Natural killer cell (primary cell): ENCODE measurements around the gene CASP9. TPM values are rescaled to one million over a fixed set of nuclear protein-coding genes. Genes with fewer than 3 reads are reported as not detected.

Experiments
- ATAC-seq, 3 donors: fragments of 150-1000 bp in 2 of 3; fragments of 200-7000 bp in 1 of 3; cut with Tn5 transposase; 1 replicate in 1 of 3; 2 replicates in 2 of 3; pipeline ENCODE4 v1.10.0; 2021; ENCODE audit warnings: mild to moderate bottlenecking in 2 of 3, moderate library complexity in 2 of 3
- DNase-seq, 2 donors: peaks; one replicate each; pipeline versions ENCODE4 v3.0.0 to v3.0.0-alpha.2; 2013 to 2021; ENCODE audit warnings: mixed read lengths in 1 of 2
- H3K27ac ChIP-seq: one replicate; pipeline ENCODE4 v1.5.1; 2013; ENCODE audit warnings: mild to moderate bottlenecking, low read length
- H3K27me3 ChIP-seq: one replicate; pipeline ENCODE4 v1.6.1; 2013; ENCODE audit warnings: low read length; ENCODE audit not compliant: control insufficient read depth, insufficient read depth
- H3K36me3 ChIP-seq: one replicate; pipeline ENCODE4 v1.6.1; 2013; ENCODE audit warnings: low read length; ENCODE audit not compliant: control insufficient read depth, insufficient read depth
- H3K4me1 ChIP-seq: one replicate; pipeline ENCODE4 v1.6.1; 2013; ENCODE audit warnings: low read length; ENCODE audit not compliant: control insufficient read depth, insufficient read depth
- H3K4me3 ChIP-seq: one replicate; pipeline ENCODE4 v1.5.1; 2013; ENCODE audit warnings: low read length
- H3K9me3 ChIP-seq: one replicate; pipeline ENCODE4 v1.6.1; 2013; ENCODE audit warnings: low read length; ENCODE audit not compliant: control insufficient read depth, insufficient read depth
- H3K27ac Mint-ChIP-seq, 2 donors: one replicate each; pipeline ENCODE4 v1.8.0; 2022; ENCODE audit warnings: mild to moderate bottlenecking in 2 of 2, mixed read lengths in 2 of 2, moderate library complexity in 1 of 2
- H3K27me3 Mint-ChIP-seq, 2 donors: one replicate each; pipeline ENCODE4 v1.8.0; 2022; ENCODE audit warnings: low read depth in 2 of 2, mixed read lengths in 2 of 2
- H3K36me3 Mint-ChIP-seq: one replicate; pipeline ENCODE4 v1.8.0; 2022; ENCODE audit warnings: mixed read lengths
- H3K4me1 Mint-ChIP-seq, 2 donors: one replicate each; pipeline ENCODE4 v1.8.0; 2022; ENCODE audit warnings: mixed read lengths in 2 of 2
- H3K4me3 Mint-ChIP-seq: one replicate; pipeline ENCODE4 v1.8.0; 2022; ENCODE audit warnings: mild to moderate bottlenecking, moderate library complexity, mixed read lengths
- H3K9me3 Mint-ChIP-seq, 2 donors: one replicate each; pipeline ENCODE4 v1.8.0; 2022; ENCODE audit warnings: mixed read lengths in 2 of 2
- WGBS: methylation state at CpG from one replicate; pipeline ENCODE4 v1.1.7; 2013; ENCODE audit warnings: missing lambda C conversion rate; ENCODE audit not compliant: insufficient coverage; 5-methylcytosine and 5-hydroxymethylcytosine counted together
- intact Hi-C: fragments of 100-400 bp; cut with micrococcal nuclease; formaldehyde crosslinking; loops from one replicate; pipeline ENCODE4 v1.14.2; 2022
- total RNA-seq, 4 donors: library from RNA; stranded (reverse); fragments of 120-200 nt in 1 of 4; gene quantifications; one replicate each; pipeline versions ENCODE4 v1.2.3 to v1.2.4, GENCODE V29; 2013 to 2022
- TF ChIP-seq, protein P1 (sequence below): fragments of 200-600 bp; IDR thresholded peaks from one replicate; pipeline ENCODE4 v1.8.0; 2022; ENCODE audit warnings: antibody characterized with exemption

The CASP9 gene
- total RNA-seq, 3 donors from 2014 or later (not counting 1 experiment from before 2014, with no cell fraction given), result 13.4 to 20.5 (median 13.5) TPM

GRCh38 chr1:15509586-15509985 lies 14.4 kb downstream of the CASP9 start:
- Histone ChIP-seq H3K4me3 (no peak overlapping the region), H3K27ac (no peak overlapping the region), H3K27me3 (no peaks in the 10 kb centered on the region), H3K9me3 (no peaks in the 10 kb centered on the region), H3K4me1 (no peaks in the 10 kb centered on the region), H3K36me3 (peaks cover 25% of the 10 kb centered on the region)
- TF ChIP-seq, protein P1, sequence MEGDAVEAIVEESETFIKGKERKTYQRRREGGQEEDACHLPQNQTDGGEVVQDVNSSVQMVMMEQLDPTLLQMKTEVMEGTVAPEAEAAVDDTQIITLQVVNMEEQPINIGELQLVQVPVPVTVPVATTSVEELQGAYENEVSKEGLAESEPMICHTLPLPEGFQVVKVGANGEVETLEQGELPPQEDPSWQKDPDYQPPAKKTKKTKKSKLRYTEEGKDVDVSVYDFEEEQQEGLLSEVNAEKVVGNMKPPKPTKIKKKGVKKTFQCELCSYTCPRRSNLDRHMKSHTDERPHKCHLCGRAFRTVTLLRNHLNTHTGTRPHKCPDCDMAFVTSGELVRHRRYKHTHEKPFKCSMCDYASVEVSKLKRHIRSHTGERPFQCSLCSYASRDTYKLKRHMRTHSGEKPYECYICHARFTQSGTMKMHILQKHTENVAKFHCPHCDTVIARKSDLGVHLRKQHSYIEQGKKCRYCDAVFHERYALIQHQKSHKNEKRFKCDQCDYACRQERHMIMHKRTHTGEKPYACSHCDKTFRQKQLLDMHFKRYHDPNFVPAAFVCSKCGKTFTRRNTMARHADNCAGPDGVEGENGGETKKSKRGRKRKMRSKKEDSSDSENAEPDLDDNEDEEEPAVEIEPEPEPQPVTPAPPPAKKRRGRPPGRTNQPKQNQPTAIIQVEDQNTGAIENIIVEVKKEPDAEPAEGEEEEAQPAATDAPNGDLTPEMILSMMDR, result no peak
- 85% methylated on average over 5 of the region's 7 CpGs for WGBS
- intact Hi-C loops, result no loop called here
- Mint-ChIP-seq H3K4me3 (no peak overlapping the region), H3K9me3 (no peaks in the 10 kb centered on the region), H3K27me3 (no peaks in the 10 kb centered on the region), H3K4me1 (peaks cover 7 to 11% of the 10 kb centered on the region in 2 donors), H3K27ac (no peak overlapping the region), H3K36me3 (no peaks in the 10 kb centered on the region)
- ATAC-seq (no peak), DNase-seq (no peak)

DNA sequence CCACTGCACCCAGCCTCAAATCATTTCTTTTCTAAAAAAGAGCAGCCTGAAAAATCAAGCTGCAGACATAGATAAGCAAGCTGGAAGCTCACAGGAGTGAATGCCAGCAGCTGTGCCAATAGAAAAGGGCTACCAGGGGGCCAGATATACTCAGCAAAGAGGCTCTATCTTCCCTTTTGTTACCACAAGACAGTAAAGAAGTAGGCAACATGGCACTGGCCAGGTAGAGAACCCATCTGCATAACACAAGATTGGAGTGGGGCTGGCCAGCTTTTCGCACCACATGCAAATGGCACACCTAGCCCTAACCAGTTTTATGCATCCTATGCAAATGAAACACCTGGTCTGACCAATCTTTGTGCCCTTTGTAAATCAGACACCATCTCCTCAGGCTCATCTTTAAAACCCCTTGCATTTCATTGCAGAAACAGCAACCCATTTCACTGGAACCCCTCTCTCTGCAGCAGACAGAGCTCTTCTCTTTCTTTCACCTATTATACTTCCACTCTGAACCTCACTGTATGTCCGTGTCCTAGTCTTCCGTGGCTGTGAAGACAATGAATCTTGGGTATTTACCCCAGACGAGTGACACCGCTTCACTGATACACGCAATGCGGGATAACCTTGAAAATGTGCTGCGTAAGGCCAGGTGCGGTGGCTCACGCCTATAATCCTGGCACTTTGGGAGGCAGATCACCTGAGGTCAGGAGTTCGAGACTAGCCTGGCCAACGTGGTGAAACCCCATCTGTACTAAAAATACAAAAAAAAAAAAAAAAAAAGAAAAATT lies 15.1 kb downstream of the CASP9 start:
- H3K9me3 Mint-ChIP-seq, result no peaks in the 10 kb centered on the region
- H3K4me1 Mint-ChIP-seq, result peaks cover 5 to 7% of the 10 kb centered on the region in 2 donors
- 97% methylated on average over 10 of the region's 12 CpGs for WGBS
- Histone ChIP-seq H3K36me3 (peaks cover 26% of the 10 kb centered on the region), H3K4me3 (no peak overlapping the region), H3K27me3 (no peaks in the 10 kb centered on the region), H3K4me1 (no peaks in the 10 kb centered on the region), H3K27ac (no peak overlapping the region), H3K9me3 (no peaks in the 10 kb centered on the region)
- intact Hi-C loops, result no loop called here
- DNase-seq (no peak), ATAC-seq (no peak)
- no peak overlapping the region for H3K4me3 Mint-ChIP-seq
- TF ChIP-seq, protein P1, result no peak
- no peak overlapping the region for H3K27ac Mint-ChIP-seq
- H3K36me3 Mint-ChIP-seq, result no peaks in the 10 kb centered on the region
- no peaks in the 10 kb centered on the region for H3K27me3 Mint-ChIP-seq

GRCh38 chr1:15507278-15507677 lies 16.7 kb downstream of the CASP9 start:
- DNase-seq (no peak), ATAC-seq (no peak)
- Histone ChIP-seq H3K4me3 (no peak overlapping the region), H3K4me1 (no peaks in the 10 kb centered on the region), H3K27ac (no peak overlapping the region), H3K9me3 (no peaks in the 10 kb centered on the region), H3K27me3 (no peaks in the 10 kb centered on the region), H3K36me3 (peaks cover 28% of the 10 kb centered on the region)
- Mint-ChIP-seq H3K4me1 (peaks cover 5 to 7% of the 10 kb centered on the region in 2 donors), H3K4me3 (no peak overlapping the region), H3K27ac (no peak overlapping the region), H3K27me3 (no peaks in the 10 kb centered on the region), H3K36me3 (no peaks in the 10 kb centered on the region), H3K9me3 (no peaks in the 10 kb centered on the region)
- TF ChIP-seq, protein P1, result no peak
- intact Hi-C loops, result no loop called here
- 98% methylated on average over 4 of the region's 5 CpGs for WGBS

- peaks cover 5 to 7% of the 10 kb centered on the region in 2 donors for H3K4me1 Mint-ChIP-seq
- Histone ChIP-seq H3K4me3 (no peak overlapping the region), H3K27ac (no peak overlapping the region), H3K27me3 (no peaks in the 10 kb centered on the region), H3K36me3 (peaks cover 23% of the 10 kb centered on the region), H3K4me1 (no peaks in the 10 kb centered on the region), H3K9me3 (no peaks in the 10 kb centered on the region)
- H3K9me3 Mint-ChIP-seq, result no peaks in the 10 kb centered on the region
- intact Hi-C loops, result no loop called here
- H3K27ac Mint-ChIP-seq, result no peak overlapping the region
- WGBS, result 96% methylated on average over 17 of the region's 17 CpGs
- DNase-seq (no peak), ATAC-seq (no peak)
- H3K4me3 Mint-ChIP-seq, result no peak overlapping the region
- no peaks in the 10 kb centered on the region for H3K36me3 Mint-ChIP-seq
- TF ChIP-seq, protein P1, result no peak
- H3K27me3 Mint-ChIP-seq, result no peaks in the 10 kb centered on the region
Observed at GRCh38 chr1:15506831-15507230, 17.2 kb downstream of the CASP9 start.
